Brain microvascular endothelial cell (primary cell): ENCODE measurements around the gene PRKG1.

ENCODE experiments used
- DNase-seq: peaks from one replicate; pipeline ENCODE4 v3.0.0-alpha.2; 2020
- H3K27ac ChIP-seq: fragments of 250-450 bp; sonication (Bioruptor Pico); 2 replicates; pipeline ENCODE4 v1.5.1; 2020; ENCODE audit warnings: mild to moderate bottlenecking, moderate library complexity
- H3K27me3 ChIP-seq: fragments of 250-450 bp; sonication (Bioruptor Pico); replicated peaks from 2 replicates; pipeline ENCODE4 v1.5.1; 2020; ENCODE audit warnings: mild to moderate bottlenecking
- H3K36me3 ChIP-seq: fragments of 250-450 bp; sonication (Bioruptor Pico); replicated peaks from 2 replicates; pipeline ENCODE4 v1.5.1; 2020; ENCODE audit warnings: mild to moderate bottlenecking
- H3K4me3 ChIP-seq: 2 replicates; pipeline ENCODE4 v1.5.1; 2011; ENCODE audit warnings: low read depth, mild to moderate bottlenecking, control low read depth, low read length, moderate library complexity
- in situ Hi-C: cut with HindIII; loops from 2 replicates; pipeline ENCODE4 v1.10.0; 2017; ENCODE audit warnings: low sequenced_read_pairs, low pct_ligation_motif_present
- TF ChIP-seq, protein P1 (sequence below): IDR thresholded peaks from 2 replicates; pipeline ENCODE4 v1.5.1; 2011; ENCODE audit warnings: low read depth, mild to moderate bottlenecking, moderate library complexity, low read length, control low read depth, inconsistent platforms; ENCODE audit errors: missing control alignments

Gene PRKG1

DNA sequence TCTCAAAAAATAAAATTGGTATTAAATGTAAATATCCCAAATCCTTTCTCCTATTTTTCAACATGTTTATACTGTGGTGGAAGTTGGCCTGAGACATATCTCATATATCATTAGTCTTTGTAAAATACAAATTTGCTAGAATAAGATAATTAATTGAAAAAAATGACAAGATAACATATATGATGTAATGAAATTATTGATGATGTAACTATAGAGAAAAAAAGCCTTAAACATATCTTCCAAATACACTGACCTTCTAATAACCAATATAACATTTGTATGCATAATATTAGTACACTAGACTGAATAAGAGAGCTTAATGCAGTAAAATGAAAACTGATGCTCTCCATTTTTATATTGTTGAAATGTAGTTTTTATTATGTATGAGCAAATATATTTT lies 104.3 kb downstream of the PRKG1 start:
- Histone ChIP-seq H3K4me3 (no peak overlapping the region), H3K27ac (no peak overlapping the region), H3K36me3 (no peaks in the 10 kb centered on the region), H3K27me3 (no peaks in the 10 kb centered on the region)
- in situ Hi-C loops: no loop called here
- TF ChIP-seq, protein P1, sequence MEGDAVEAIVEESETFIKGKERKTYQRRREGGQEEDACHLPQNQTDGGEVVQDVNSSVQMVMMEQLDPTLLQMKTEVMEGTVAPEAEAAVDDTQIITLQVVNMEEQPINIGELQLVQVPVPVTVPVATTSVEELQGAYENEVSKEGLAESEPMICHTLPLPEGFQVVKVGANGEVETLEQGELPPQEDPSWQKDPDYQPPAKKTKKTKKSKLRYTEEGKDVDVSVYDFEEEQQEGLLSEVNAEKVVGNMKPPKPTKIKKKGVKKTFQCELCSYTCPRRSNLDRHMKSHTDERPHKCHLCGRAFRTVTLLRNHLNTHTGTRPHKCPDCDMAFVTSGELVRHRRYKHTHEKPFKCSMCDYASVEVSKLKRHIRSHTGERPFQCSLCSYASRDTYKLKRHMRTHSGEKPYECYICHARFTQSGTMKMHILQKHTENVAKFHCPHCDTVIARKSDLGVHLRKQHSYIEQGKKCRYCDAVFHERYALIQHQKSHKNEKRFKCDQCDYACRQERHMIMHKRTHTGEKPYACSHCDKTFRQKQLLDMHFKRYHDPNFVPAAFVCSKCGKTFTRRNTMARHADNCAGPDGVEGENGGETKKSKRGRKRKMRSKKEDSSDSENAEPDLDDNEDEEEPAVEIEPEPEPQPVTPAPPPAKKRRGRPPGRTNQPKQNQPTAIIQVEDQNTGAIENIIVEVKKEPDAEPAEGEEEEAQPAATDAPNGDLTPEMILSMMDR: no peak
- no peak for DNase-seq

DNA sequence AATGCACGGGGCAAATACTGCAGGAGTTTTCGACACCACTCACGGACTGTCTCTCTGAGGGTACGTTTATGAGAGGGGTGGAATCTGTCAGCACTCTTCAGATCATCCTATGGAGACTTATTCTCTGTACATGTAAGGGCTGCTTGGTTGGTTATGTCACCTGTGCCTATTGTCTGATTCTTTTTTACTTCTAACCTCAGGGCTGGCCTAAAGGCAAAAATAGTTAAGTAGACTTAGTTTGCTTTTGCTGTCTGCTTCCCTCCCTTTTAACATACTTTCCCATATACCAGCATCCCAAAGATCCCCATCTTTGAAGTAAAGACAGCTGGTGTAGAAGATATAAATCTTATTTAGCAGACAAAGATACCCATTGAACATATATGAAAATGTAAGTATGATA lies 105.9 kb downstream of the PRKG1 start:
- no peaks in the 10 kb centered on the region for H3K27me3 ChIP-seq
- no peak overlapping the region for H3K27ac ChIP-seq
- H3K4me3 ChIP-seq: no peak overlapping the region
- in situ Hi-C loops: no loop called here
- H3K36me3 ChIP-seq: no peaks in the 10 kb centered on the region
- TF ChIP-seq, protein P1: no peak
- DNase-seq: no peak

DNA sequence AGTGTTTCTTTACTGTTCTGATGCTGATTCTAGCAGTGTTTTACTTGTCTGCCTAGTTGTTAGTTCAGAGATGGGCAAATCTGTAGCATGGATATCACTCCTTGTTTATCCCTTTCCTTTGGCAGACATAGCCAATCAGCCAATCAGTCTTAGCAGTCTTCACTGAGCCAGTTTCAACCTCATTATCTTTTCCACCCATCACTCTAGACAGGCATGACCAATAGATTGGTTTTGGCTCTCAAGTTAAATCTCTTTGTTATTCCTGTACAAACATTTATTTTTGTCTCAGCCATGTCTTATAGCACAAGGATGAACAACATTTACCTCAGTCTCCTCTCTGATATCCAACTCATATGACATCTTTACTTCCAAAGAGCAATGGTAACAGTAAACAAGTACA lies 109.5 kb downstream of the PRKG1 start:
- Histone ChIP-seq H3K36me3 (no peaks in the 10 kb centered on the region), H3K27me3 (no peaks in the 10 kb centered on the region), H3K27ac (no peak overlapping the region), H3K4me3 (no peak overlapping the region)
- DNase-seq: no peak
- TF ChIP-seq, protein P1: no peak
- in situ Hi-C loops: no loop called here

DNA sequence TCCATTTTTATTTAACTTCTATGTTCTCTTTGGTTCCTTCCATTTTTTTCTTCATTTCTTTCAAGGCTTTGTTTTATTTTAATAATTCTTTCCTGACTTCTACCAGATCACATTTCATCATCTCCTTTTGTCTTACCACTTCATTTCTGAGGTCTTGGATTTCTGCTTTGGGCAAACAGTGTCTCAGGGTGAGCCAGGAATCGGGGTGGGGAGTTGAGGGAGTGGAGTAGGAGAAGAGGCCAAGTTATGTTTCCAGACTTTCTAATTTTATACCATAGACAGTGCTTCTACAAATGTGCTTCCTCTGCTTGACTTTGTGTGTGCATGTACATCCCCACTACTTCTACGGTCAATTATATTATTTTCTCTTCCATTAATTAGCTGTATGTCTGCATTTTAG lies 112.1 kb downstream of the PRKG1 start:
- H3K27ac ChIP-seq: no peak overlapping the region
- TF ChIP-seq, protein P1: no peak
- no peaks in the 10 kb centered on the region for H3K27me3 ChIP-seq
- no peak for DNase-seq
- no peak overlapping the region for H3K4me3 ChIP-seq
- in situ Hi-C loops: no loop called here
- no peaks in the 10 kb centered on the region for H3K36me3 ChIP-seq

DNA sequence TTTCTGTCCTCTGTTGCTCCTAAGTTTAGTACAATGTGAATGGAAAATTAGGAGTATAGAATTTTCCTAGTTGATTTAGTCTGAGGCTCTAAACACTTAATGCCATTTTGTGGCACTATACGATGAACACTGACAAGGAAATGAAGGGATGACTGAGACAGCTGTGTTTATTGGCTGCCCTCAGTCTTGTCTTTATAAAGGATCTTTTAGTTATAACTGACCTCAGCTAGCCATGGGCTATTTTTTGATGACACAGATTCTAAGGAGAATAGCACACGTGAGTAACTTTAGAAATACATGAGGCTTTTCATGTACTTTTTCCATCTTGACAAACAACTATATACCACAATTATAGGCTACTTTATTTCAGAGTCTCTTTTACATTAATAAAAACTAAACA lies 113.7 kb downstream of the PRKG1 start:
- DNase-seq: no peak
- TF ChIP-seq, protein P1: no peak
- Histone ChIP-seq H3K36me3 (no peaks in the 10 kb centered on the region), H3K27ac (no peak overlapping the region), H3K27me3 (no peaks in the 10 kb centered on the region), H3K4me3 (no peak overlapping the region)
- in situ Hi-C loops: no loop called here

DNA sequence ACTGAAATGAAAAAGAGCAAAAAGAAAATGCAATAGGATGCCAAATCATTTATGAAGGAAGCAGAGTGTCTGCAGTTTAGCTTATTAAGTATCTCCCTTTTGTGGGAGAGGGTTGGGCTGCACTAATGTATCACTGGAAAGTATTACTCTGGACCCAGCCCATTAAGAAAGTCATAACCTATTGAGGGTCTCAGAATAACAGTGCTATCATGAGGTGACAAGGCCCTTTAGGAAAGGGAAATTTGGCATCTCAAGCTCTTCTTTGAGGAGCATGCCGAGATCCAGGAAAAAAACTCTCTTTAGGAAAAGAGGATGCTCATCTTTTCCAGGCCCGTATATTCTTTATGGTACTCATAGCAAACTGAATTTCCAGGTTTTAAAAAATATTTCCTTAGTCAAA lies 114.6 kb downstream of the PRKG1 start:
- Histone ChIP-seq H3K27me3 (no peaks in the 10 kb centered on the region), H3K36me3 (no peaks in the 10 kb centered on the region), H3K27ac (no peak overlapping the region), H3K4me3 (no peak overlapping the region)
- in situ Hi-C loops: no loop called here
- TF ChIP-seq, protein P1: no peak
- DNase-seq: no peak
